HEK293 (cell line): ENCODE results near the gene CIROP.

Experiments used
- MEIS1 ChIP-seq: sonication (generic); formaldehyde crosslinking; IDR thresholded peaks from 2 replicates; pipeline ENCODE4 v1.8.1; 2022; ENCODE audit warnings: missing genetic modification reagents, mild to moderate bottlenecking, borderline replicate concordance
- MZF1 ChIP-seq: fragments of 450-650 bp; formaldehyde crosslinking; IDR thresholded peaks from 2 replicates; pipeline ENCODE4 v1.5.1; 2017; ENCODE audit warnings: missing biosample characterization, missing genetic modification characterization, borderline replicate concordance
- RBAK ChIP-seq: fragments of 450-650 bp; formaldehyde crosslinking; IDR thresholded peaks from 2 replicates; pipeline ENCODE4 v1.5.1; 2016; ENCODE audit warnings: missing biosample characterization, missing genetic modification characterization
- SCRT2 ChIP-seq: fragments of 450-650 bp; formaldehyde crosslinking; IDR thresholded peaks from 2 replicates; pipeline ENCODE4 v1.5.1; 2016; ENCODE audit warnings: missing biosample characterization, missing genetic modification characterization
- YY1 ChIP-seq: fragments of 450-650 bp; formaldehyde crosslinking; IDR thresholded peaks from 2 replicates; pipeline ENCODE4 v1.5.1; 2018; ENCODE audit warnings: missing biosample characterization, missing genetic modification characterization
- ZBTB20 ChIP-seq: fragments of 450-650 bp; formaldehyde crosslinking; IDR thresholded peaks from 2 replicates; pipeline ENCODE4 v1.5.1; 2016; ENCODE audit warnings: missing biosample characterization, missing genetic modification characterization
- ZFP37 ChIP-seq: fragments of 450-650 bp; formaldehyde crosslinking; IDR thresholded peaks from 2 replicates; pipeline ENCODE4 v1.5.1; 2016; ENCODE audit warnings: missing biosample characterization, missing genetic modification characterization
- ZFP69B ChIP-seq: fragments of 450-650 bp; formaldehyde crosslinking; IDR thresholded peaks from 2 replicates; pipeline ENCODE4 v1.5.1; 2016; ENCODE audit warnings: missing biosample characterization, missing genetic modification characterization
- ZNF133 ChIP-seq: fragments of 450-650 bp; formaldehyde crosslinking; IDR thresholded peaks from 2 replicates; pipeline ENCODE4 v1.5.1; 2016; ENCODE audit warnings: missing biosample characterization, missing genetic modification characterization
- ZNF16 ChIP-seq: fragments of 450-650 bp; formaldehyde crosslinking; IDR thresholded peaks from 2 replicates; pipeline ENCODE4 v1.5.1; 2016; ENCODE audit warnings: low read depth, missing biosample characterization, missing genetic modification characterization
- ZNF202 ChIP-seq: fragments of 450-650 bp; formaldehyde crosslinking; IDR thresholded peaks from 2 replicates; pipeline ENCODE4 v1.5.1; 2016; ENCODE audit warnings: missing biosample characterization, missing genetic modification characterization, borderline replicate concordance
- ZNF266 ChIP-seq: fragments of 450-650 bp; formaldehyde crosslinking; IDR thresholded peaks from 2 replicates; pipeline ENCODE4 v1.5.1; 2016; ENCODE audit warnings: missing biosample characterization, missing genetic modification characterization, low read depth
- ZNF274 ChIP-seq, 2 experiments: fragments of 200-500 bp in 1 of 2; fragments of 450-650 bp in 1 of 2; sonication (Bioruptor generic) in 1 of 2; formaldehyde crosslinking in 1 of 2; IDR thresholded peaks; 2 replicates each; pipeline versions ENCODE4 v1.5.1 to v1.6.1; 2014 to 2016; ENCODE audit warnings: borderline replicate concordance in 1 of 2, inconsistent platforms in 1 of 2, low read length in 1 of 2, missing biosample characterization in 1 of 2, missing genetic modification characterization in 1 of 2
- ZNF302 ChIP-seq: fragments of 450-650 bp; formaldehyde crosslinking; IDR thresholded peaks from 2 replicates; pipeline ENCODE4 v1.5.1; 2016; ENCODE audit warnings: missing biosample characterization, missing genetic modification characterization, low read depth
- ZNF391 ChIP-seq: fragments of 450-650 bp; formaldehyde crosslinking; IDR thresholded peaks from 2 replicates; pipeline ENCODE4 v1.5.1; 2016; ENCODE audit warnings: low read depth, missing biosample characterization, missing genetic modification characterization, borderline replicate concordance
- ZNF404 ChIP-seq: fragments of 450-650 bp; formaldehyde crosslinking; IDR thresholded peaks from 2 replicates; pipeline ENCODE4 v1.5.1; 2017; ENCODE audit warnings: missing biosample characterization, missing genetic modification characterization
- ZNF426 ChIP-seq: fragments of 450-650 bp; formaldehyde crosslinking; IDR thresholded peaks from 2 replicates; pipeline ENCODE4 v1.5.1; 2017; ENCODE audit warnings: missing biosample characterization, missing genetic modification characterization, mild to moderate bottlenecking, inconsistent platforms, moderate library complexity
- ZNF48 ChIP-seq: fragments of 450-650 bp; formaldehyde crosslinking; IDR thresholded peaks from 2 replicates; pipeline ENCODE4 v1.5.1; 2016; ENCODE audit warnings: missing biosample characterization, missing genetic modification characterization
- ZNF501 ChIP-seq: fragments of 450-650 bp; formaldehyde crosslinking; IDR thresholded peaks from 2 replicates; pipeline ENCODE4 v1.5.1; 2016; ENCODE audit warnings: missing biosample characterization, missing genetic modification characterization
- ZNF544 ChIP-seq: fragments of 450-650 bp; formaldehyde crosslinking; IDR thresholded peaks from 2 replicates; pipeline ENCODE4 v1.5.0; 2017; ENCODE audit warnings: missing biosample characterization, missing genetic modification characterization
- ZNF561 ChIP-seq: fragments of 450-650 bp; IDR thresholded peaks from 2 replicates; pipeline ENCODE4 v1.5.1; 2018; ENCODE audit warnings: missing biosample characterization, missing genetic modification characterization, borderline replicate concordance
- ZNF571 ChIP-seq: fragments of 450-650 bp; formaldehyde crosslinking; IDR thresholded peaks from 2 replicates; pipeline ENCODE4 v1.5.0; 2017; ENCODE audit warnings: missing biosample characterization, missing genetic modification characterization
- ZNF585B ChIP-seq: fragments of 450-650 bp; formaldehyde crosslinking; IDR thresholded peaks from 2 replicates; pipeline ENCODE4 v1.5.1; 2016; ENCODE audit warnings: missing biosample characterization, missing genetic modification characterization
- ZNF610 ChIP-seq: fragments of 450-650 bp; formaldehyde crosslinking; IDR thresholded peaks from 2 replicates; pipeline ENCODE4 v1.5.1; 2016; ENCODE audit warnings: missing biosample characterization, missing genetic modification characterization, borderline replicate concordance
- ZNF621 ChIP-seq: fragments of 450-650 bp; formaldehyde crosslinking; IDR thresholded peaks from 2 replicates; pipeline ENCODE4 v1.5.1; 2017; ENCODE audit warnings: missing biosample characterization, missing genetic modification characterization
- ZNF747 ChIP-seq: fragments of 450-650 bp; formaldehyde crosslinking; IDR thresholded peaks from 2 replicates; pipeline ENCODE4 v1.5.1; 2016; ENCODE audit warnings: missing biosample characterization, missing genetic modification characterization
- TF ChIP-seq, protein P1 (sequence below): fragments of 450-650 bp; formaldehyde crosslinking; IDR thresholded peaks from 2 replicates; pipeline ENCODE4 v1.5.1; 2016; ENCODE audit warnings: missing biosample characterization, missing genetic modification characterization
- TF ChIP-seq, protein P2 (sequence below): fragments of 450-650 bp; formaldehyde crosslinking; IDR thresholded peaks from 2 replicates; pipeline ENCODE4 v1.5.1; 2016; ENCODE audit warnings: missing biosample characterization, missing genetic modification characterization, borderline replicate concordance
- TF ChIP-seq, protein P3 (sequence below): fragments of 450-650 bp; formaldehyde crosslinking; IDR thresholded peaks from 2 replicates; pipeline ENCODE4 v1.5.1; 2017; ENCODE audit warnings: missing biosample characterization, missing genetic modification characterization
- TF ChIP-seq, protein P4 (sequence below): fragments of 450-650 bp; formaldehyde crosslinking; IDR thresholded peaks from 2 replicates; pipeline ENCODE4 v1.5.1; 2016; ENCODE audit warnings: missing biosample characterization, missing genetic modification characterization

The CIROP gene

DNA sequence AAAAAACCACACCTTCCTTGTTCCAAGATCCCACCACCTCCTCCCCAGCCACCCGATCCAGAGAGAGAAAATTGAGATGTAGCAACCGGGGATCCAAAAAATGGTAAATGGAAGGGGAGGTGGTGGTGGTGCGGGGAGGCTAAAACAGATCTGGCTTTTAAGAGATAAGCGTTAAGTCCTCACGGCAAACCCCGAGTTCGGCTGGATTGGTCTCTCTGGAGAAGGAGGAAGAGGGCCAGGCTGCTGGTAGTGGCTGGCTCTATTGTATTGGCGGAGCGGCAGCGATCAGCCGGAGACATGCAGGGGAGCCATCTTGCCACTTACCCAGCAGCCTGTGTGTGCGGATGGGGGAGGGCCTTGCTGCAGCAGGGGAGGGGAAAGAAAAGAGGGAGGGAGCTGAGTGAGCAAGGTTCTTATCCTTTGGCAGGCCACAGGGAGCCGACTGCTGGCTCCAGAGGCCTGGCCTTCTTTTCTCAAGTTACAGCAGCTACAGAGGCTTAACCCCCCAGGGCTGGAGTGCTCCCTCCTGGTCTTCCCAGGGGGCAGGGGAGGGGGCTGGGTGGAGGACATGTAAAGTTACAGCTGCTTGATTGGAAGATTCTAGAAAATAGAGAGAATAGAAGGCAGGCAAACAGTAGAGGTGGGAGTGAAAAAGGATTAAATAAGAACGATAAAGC, 33.4 kb downstream of the CIROP start (continued):
- TF ChIP-seq, protein P1, sequence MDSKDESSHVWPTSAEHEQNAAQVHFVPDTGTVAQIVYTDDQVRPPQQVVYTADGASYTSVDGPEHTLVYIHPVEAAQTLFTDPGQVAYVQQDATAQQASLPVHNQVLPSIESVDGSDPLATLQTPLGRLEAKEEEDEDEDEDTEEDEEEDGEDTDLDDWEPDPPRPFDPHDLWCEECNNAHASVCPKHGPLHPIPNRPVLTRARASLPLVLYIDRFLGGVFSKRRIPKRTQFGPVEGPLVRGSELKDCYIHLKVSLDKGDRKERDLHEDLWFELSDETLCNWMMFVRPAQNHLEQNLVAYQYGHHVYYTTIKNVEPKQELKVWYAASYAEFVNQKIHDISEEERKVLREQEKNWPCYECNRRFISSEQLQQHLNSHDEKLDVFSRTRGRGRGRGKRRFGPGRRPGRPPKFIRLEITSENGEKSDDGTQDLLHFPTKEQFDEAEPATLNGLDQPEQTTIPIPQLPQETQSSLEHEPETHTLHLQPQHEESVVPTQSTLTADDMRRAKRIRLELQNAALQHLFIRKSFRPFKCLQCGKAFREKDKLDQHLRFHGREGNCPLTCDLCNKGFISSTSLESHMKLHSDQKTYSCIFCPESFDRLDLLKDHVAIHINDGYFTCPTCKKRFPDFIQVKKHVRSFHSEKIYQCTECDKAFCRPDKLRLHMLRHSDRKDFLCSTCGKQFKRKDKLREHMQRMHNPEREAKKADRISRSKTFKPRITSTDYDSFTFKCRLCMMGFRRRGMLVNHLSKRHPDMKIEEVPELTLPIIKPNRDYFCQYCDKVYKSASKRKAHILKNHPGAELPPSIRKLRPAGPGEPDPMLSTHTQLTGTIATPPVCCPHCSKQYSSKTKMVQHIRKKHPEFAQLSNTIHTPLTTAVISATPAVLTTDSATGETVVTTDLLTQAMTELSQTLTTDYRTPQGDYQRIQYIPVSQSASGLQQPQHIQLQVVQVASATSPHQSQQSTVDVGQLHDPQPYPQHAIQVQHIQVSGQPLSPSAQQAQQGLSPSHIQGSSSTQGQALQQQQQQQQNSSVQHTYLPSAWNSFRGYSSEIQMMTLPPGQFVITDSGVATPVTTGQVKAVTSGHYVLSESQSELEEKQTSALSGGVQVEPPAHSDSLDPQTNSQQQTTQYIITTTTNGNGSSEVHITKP (tag by site-specific recombination) = peak; percentile 75
- 0 out of 2 replicates have a peak, but pooled peaks have one; percentile 19 for TF ChIP-seq MZF1 (tag by site-specific recombination)
- no peak for TF ChIP-seq ZNF426 (tag by site-specific recombination)
- TF ChIP-seq, protein P2, sequence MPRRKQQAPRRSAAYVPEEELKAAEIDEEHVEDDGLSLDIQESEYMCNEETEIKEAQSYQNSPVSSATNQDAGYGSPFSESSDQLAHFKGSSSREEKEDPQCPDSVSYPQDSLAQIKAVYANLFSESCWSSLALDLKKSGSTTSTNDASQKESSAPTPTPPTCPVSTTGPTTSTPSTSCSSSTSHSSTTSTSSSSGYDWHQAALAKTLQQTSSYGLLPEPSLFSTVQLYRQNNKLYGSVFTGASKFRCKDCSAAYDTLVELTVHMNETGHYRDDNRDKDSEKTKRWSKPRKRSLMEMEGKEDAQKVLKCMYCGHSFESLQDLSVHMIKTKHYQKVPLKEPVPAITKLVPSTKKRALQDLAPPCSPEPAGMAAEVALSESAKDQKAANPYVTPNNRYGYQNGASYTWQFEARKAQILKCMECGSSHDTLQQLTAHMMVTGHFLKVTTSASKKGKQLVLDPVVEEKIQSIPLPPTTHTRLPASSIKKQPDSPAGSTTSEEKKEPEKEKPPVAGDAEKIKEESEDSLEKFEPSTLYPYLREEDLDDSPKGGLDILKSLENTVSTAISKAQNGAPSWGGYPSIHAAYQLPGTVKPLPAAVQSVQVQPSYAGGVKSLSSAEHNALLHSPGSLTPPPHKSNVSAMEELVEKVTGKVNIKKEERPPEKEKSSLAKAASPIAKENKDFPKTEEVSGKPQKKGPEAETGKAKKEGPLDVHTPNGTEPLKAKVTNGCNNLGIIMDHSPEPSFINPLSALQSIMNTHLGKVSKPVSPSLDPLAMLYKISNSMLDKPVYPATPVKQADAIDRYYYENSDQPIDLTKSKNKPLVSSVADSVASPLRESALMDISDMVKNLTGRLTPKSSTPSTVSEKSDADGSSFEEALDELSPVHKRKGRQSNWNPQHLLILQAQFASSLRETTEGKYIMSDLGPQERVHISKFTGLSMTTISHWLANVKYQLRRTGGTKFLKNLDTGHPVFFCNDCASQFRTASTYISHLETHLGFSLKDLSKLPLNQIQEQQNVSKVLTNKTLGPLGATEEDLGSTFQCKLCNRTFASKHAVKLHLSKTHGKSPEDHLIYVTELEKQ = no peak
- no peak for TF ChIP-seq ZNF274 (IDR thresholded peaks at IDR 0.05; ENCODE audit: low read length)
- no peak for TF ChIP-seq ZNF274 (tag by site-specific recombination; IDR thresholded peaks at IDR 0.05; ENCODE audit: borderline replicate concordance)
- no peak for TF ChIP-seq ZNF571 (tag by site-specific recombination)
- no peak for TF ChIP-seq ZNF404 (tag by site-specific recombination)
- peak; percentile 25 for TF ChIP-seq ZBTB20 (tag by site-specific recombination)
- TF ChIP-seq YY1 = peak; percentile 88; the same call in 1 of the 2 replicates
- peak; percentile 49; the same call in 1 of the 2 replicates for TF ChIP-seq ZFP69B (tag by site-specific recombination)
- TF ChIP-seq SCRT2 (tag by site-specific recombination) = no peak; the same call in 1 of the 2 replicates
- no peak for TF ChIP-seq ZNF202 (tag by site-specific recombination)
- no peak for TF ChIP-seq ZNF48
- TF ChIP-seq, protein P3, sequence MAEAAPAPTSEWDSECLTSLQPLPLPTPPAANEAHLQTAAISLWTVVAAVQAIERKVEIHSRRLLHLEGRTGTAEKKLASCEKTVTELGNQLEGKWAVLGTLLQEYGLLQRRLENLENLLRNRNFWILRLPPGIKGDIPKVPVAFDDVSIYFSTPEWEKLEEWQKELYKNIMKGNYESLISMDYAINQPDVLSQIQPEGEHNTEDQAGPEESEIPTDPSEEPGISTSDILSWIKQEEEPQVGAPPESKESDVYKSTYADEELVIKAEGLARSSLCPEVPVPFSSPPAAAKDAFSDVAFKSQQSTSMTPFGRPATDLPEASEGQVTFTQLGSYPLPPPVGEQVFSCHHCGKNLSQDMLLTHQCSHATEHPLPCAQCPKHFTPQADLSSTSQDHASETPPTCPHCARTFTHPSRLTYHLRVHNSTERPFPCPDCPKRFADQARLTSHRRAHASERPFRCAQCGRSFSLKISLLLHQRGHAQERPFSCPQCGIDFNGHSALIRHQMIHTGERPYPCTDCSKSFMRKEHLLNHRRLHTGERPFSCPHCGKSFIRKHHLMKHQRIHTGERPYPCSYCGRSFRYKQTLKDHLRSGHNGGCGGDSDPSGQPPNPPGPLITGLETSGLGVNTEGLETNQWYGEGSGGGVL (tag by site-specific recombination) = peak; percentile 95
- TF ChIP-seq ZNF585B = no peak
- TF ChIP-seq ZNF561 (tag by site-specific recombination) = 0 out of 2 replicates have a peak, but pooled peaks have one; percentile 45
- no peak for TF ChIP-seq ZNF544 (tag by site-specific recombination)
- TF ChIP-seq ZNF621 (tag by site-specific recombination) = no peak
- TF ChIP-seq ZNF16 (tag by site-specific recombination) = no peak
- TF ChIP-seq ZNF266 (tag by site-specific recombination) = no peak
- no peak for TF ChIP-seq ZNF501 (tag by site-specific recombination)
- TF ChIP-seq, protein P4, sequence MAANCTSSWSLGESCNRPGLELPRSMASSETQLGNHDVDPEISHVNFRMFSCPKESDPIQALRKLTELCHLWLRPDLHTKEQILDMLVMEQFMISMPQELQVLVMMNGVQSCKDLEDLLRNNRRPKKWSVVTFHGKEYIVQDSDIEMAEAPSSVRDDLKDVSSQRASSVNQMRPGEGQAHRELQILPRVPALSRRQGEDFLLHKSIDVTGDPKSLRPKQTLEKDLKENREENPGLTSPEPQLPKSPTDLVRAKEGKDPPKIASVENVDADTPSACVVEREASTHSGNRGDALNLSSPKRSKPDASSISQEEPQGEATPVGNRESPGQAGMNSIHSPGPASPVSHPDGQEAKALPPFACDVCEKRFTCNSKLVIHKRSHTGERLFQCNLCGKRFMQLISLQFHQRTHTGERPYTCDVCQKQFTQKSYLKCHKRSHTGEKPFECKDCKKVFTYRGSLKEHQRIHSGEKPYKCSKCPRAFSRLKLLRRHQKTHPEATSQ (tag by site-specific recombination) = no peak
- no peak for TF ChIP-seq MEIS1 (CRISPR knock-in tag)
- no peak for TF ChIP-seq ZNF133 (tag by site-specific recombination)
- TF ChIP-seq ZNF610 = peak; percentile 77
- TF ChIP-seq ZNF302 = no peak
- TF ChIP-seq ZFP37 (tag by site-specific recombination) = no peak
- no peak for TF ChIP-seq RBAK
- TF ChIP-seq ZNF747 (tag by site-specific recombination) = no peak
- no peak for TF ChIP-seq ZNF391 (tag by site-specific recombination)
